Fibroblast of lung (primary cell): Measurements from ENCODE around the gene TOMM40.

Experiments used
- CTCF ChIP-seq, 2 donors: IDR thresholded peaks in 1 of 2; conservative IDR thresholded peaks in 1 of 2; 1 replicate in 1 of 2; 2 replicates in 1 of 2; pipeline ENCODE4 v1.5.1; 2011 to 2012; ENCODE audit warnings: low read length in 2 of 2, control low read depth in 1 of 2, inconsistent platforms in 1 of 2, low read depth in 1 of 2, mild to moderate bottlenecking in 1 of 2
- EZH2 ChIP-seq: IDR thresholded peaks from 2 replicates; pipeline ENCODE4 v1.5.1; 2012; ENCODE audit warnings: low read length, control low read depth, mild to moderate bottlenecking; ENCODE audit errors: missing control alignments

- TF ChIP-seq EZH2 (no peak), CTCF (conservative IDR thresholded peaks at IDR 0.05 in 1 of 2, IDR thresholded peaks at IDR 0.05 in 1 of 2; ENCODE audit: low read depth in 1 of 2, low read length in 2 of 2) (no peak)
Observed at GRCh38 chr19:44882063-44882462, 9.0 kb upstream of the TOMM40 start.
